ENCODE data around the gene PDPK1.
"Not testable (repeated sequence)": the region's sequence is repeated elsewhere in the genome, so short reads cannot be mapped to it uniquely, and the experiment has no call there.

GRCh38 chr16:2557150-2557549, 19.3 kb downstream of the PDPK1 start:
- not testable (repeated sequence) for TF ChIP-seq CTCF (IDR thresholded peaks at IDR 0.05); POLR2AphosphoS5 (IDR thresholded peaks at IDR 0.05); POLR2A (IDR thresholded peaks at IDR 0.05; ENCODE audit: low read depth)

Measured in esophagus muscularis mucosa (tissue), 3 donors.